ENCODE results near the gene SHFL.

The SHFL gene

GRCh38 chr19:10118960-10119359 is 32.8 kb downstream of the SHFL start (continued):
- TF ChIP-seq, protein P1, sequence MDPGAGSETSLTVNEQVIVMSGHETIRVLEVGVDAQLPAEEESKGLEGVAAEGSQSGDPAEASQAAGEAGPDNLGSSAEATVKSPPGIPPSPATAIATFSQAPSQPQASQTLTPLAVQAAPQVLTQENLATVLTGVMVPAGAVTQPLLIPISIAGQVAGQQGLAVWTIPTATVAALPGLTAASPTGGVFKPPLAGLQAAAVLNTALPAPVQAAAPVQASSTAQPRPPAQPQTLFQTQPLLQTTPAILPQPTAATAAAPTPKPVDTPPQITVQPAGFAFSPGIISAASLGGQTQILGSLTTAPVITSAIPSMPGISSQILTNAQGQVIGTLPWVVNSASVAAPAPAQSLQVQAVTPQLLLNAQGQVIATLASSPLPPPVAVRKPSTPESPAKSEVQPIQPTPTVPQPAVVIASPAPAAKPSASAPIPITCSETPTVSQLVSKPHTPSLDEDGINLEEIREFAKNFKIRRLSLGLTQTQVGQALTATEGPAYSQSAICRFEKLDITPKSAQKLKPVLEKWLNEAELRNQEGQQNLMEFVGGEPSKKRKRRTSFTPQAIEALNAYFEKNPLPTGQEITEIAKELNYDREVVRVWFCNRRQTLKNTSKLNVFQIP (CRISPR knock-in tag; IDR thresholded peaks at IDR 0.05; ENCODE audit: borderline replicate concordance, low read depth) = no peak
- no peak for TF ChIP-seq SNAI2 (CRISPR knock-in tag; IDR thresholded peaks at IDR 0.05)

DNA sequence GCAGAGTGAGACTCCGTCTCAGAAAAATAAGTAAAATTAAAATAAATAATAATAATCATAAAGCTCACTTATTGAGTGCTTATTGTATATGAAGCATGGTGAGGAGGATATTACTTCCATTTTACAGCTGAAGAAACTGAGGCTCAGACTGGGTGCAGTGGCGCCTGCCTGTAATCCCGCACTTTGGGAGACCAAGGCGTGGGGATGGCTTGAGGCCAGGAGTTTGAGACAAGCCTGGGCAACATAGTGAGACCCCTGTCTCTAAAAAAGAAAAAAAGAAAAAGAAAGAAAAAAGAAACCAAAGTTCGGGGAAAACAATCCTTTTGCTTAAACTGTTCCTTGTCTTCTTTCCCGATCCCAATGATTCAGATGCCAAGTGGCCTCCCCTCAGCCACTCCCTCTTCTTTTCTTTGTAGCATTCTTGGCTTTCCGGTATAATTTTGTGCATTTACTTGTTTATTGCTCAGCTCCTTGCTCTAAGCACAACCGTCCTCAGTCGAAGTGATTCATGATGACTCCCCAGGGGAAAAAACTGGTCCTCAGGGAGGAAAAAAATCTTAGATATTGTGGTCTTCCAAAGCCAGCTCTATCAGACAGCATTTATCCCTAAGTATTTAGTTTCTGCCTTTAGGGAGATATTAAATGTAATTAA is 34.5 kb downstream of the SHFL start:
- no peak for ATAC-seq
- TF ChIP-seq TCF4 (CRISPR knock-in tag; IDR thresholded peaks at IDR 0.05; ENCODE audit: borderline replicate concordance) = no peak
- TF ChIP-seq GLIS3 (CRISPR knock-in tag; IDR thresholded peaks at IDR 0.05) = no peak
- no peak for TF ChIP-seq PATZ1 (CRISPR knock-in tag; IDR thresholded peaks at IDR 0.05; ENCODE audit: borderline replicate concordance)

DNA sequence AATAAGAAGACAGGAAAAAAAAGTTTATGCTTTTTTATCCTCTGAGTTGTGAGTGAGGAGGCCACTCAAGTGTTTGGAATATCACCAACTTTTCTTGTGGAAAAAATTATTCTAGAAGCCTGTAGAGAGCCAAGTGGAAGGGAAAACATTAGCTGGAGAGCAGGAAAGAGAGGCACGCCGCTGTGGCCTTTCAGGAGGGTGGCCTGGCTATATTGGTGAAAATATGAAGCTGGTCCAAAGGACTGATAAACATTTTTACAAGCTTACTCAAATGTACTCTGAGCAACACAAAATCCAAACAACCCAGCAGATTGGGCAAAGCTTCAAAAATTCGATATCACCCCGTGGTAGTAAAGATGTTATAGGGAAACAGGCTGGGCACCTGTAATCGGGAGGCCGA is 35.9 kb downstream of the SHFL start:
- no peak for ATAC-seq
- TF ChIP-seq CSDC2 (CRISPR knock-in tag; IDR thresholded peaks at IDR 0.05) = no peak
- TF ChIP-seq OSR1 (CRISPR knock-in tag; IDR thresholded peaks at IDR 0.05) = no peak
- no peak for TF ChIP-seq PATZ1 (CRISPR knock-in tag; IDR thresholded peaks at IDR 0.05; ENCODE audit: borderline replicate concordance)

DNA sequence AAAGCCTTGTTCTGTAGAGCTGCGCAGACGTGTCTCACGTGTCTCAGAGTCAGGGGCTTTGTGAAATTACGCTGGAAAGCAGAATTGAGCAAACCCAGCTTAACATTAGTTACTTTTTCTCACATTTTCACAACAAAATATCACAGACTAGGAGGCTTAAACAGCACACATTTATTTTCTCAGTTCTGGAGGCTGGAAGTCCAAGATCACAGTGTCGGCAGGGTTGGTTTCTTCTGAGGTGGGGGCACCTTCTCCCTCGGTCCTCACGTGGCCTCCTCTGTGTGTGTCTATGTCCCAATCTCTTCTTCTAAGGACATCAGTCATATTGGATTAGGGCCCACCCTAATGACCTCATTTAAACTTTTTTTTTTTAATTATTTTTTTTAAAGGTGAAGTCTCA is 38.3 kb downstream of the SHFL start:
- no peak for ATAC-seq
- TF ChIP-seq GLIS3 (CRISPR knock-in tag; IDR thresholded peaks at IDR 0.05) = no peak
- TF ChIP-seq ZC3H10 (CRISPR knock-in tag; IDR thresholded peaks at IDR 0.05) = no peak
- no peak for TF ChIP-seq ZNF8 (CRISPR knock-in tag; IDR thresholded peaks at IDR 0.05)
- TF ChIP-seq ARNTL (CRISPR knock-in tag; IDR thresholded peaks at IDR 0.05; ENCODE audit: borderline replicate concordance, low read depth) = no peak
- no peak for TF ChIP-seq ZNF70 (CRISPR knock-in tag; IDR thresholded peaks at IDR 0.05)
- TF ChIP-seq, protein P2, sequence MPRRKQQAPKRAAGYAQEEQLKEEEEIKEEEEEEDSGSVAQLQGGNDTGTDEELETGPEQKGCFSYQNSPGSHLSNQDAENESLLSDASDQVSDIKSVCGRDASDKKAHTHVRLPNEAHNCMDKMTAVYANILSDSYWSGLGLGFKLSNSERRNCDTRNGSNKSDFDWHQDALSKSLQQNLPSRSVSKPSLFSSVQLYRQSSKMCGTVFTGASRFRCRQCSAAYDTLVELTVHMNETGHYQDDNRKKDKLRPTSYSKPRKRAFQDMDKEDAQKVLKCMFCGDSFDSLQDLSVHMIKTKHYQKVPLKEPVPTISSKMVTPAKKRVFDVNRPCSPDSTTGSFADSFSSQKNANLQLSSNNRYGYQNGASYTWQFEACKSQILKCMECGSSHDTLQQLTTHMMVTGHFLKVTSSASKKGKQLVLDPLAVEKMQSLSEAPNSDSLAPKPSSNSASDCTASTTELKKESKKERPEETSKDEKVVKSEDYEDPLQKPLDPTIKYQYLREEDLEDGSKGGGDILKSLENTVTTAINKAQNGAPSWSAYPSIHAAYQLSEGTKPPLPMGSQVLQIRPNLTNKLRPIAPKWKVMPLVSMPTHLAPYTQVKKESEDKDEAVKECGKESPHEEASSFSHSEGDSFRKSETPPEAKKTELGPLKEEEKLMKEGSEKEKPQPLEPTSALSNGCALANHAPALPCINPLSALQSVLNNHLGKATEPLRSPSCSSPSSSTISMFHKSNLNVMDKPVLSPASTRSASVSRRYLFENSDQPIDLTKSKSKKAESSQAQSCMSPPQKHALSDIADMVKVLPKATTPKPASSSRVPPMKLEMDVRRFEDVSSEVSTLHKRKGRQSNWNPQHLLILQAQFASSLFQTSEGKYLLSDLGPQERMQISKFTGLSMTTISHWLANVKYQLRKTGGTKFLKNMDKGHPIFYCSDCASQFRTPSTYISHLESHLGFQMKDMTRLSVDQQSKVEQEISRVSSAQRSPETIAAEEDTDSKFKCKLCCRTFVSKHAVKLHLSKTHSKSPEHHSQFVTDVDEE (CRISPR knock-in tag; IDR thresholded peaks at IDR 0.05) = no peak
- TF ChIP-seq TCF4 (CRISPR knock-in tag; IDR thresholded peaks at IDR 0.05; ENCODE audit: borderline replicate concordance) = no peak
- no peak for TF ChIP-seq ZNF565 (CRISPR knock-in tag; conservative IDR thresholded peaks at IDR 0.05; ENCODE audit: low read depth)
- no peak for TF ChIP-seq ISL1 (CRISPR knock-in tag; IDR thresholded peaks at IDR 0.05)
- TF ChIP-seq ZFP30 (CRISPR knock-in tag; IDR thresholded peaks at IDR 0.05) = no peak
- no peak for TF ChIP-seq BACH2 (CRISPR knock-in tag; IDR thresholded peaks at IDR 0.05; ENCODE audit: borderline replicate concordance)
- TF ChIP-seq OSR1 (CRISPR knock-in tag; IDR thresholded peaks at IDR 0.05) = no peak
- TF ChIP-seq, protein P3, sequence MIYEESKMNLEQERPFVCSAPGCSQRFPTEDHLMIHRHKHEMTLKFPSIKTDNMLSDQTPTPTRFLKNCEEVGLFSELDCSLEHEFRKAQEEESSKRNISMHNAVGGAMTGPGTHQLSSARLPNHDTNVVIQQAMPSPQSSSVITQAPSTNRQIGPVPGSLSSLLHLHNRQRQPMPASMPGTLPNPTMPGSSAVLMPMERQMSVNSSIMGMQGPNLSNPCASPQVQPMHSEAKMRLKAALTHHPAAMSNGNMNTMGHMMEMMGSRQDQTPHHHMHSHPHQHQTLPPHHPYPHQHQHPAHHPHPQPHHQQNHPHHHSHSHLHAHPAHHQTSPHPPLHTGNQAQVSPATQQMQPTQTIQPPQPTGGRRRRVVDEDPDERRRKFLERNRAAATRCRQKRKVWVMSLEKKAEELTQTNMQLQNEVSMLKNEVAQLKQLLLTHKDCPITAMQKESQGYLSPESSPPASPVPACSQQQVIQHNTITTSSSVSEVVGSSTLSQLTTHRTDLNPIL (CRISPR knock-in tag; IDR thresholded peaks at IDR 0.05; ENCODE audit: low read depth) = no peak
- TF ChIP-seq, protein P1 (CRISPR knock-in tag; IDR thresholded peaks at IDR 0.05; ENCODE audit: borderline replicate concordance, low read depth) = no peak
- no peak for TF ChIP-seq PPARA (CRISPR knock-in tag; IDR thresholded peaks at IDR 0.05; ENCODE audit: borderline replicate concordance)
- no peak for TF ChIP-seq CSDC2 (CRISPR knock-in tag; IDR thresholded peaks at IDR 0.05)
